Renal cortex interstitium (tissue), 15 donors: ENCODE measurements around the gene OR1E1. TPM values are rescaled to one million over a fixed set of nuclear protein-coding genes. Genes with fewer than 3 reads are reported as not detected.
"Not testable (repeated sequence)": the region's sequence is repeated elsewhere in the genome, so short reads cannot be mapped to it uniquely, and the experiment has no call there.

ENCODE experiments used
- DNase-seq, 11 donors: peaks; one replicate each; pipeline ENCODE4 v3.0.0-alpha.2; 2013; ENCODE audit warnings: low read depth in 9 of 11, low spot score in 4 of 11; ENCODE audit errors: extremely low read depth in 1 of 11
- long read RNA-seq, 16 experiments: transcript quantifications; one replicate each; lab custom pipeline, GENCODE V29; 2026
- polyA plus RNA-seq, 3 donors: library from polyadenylated mRNA; unstranded; fragments of 120-200 nt; gene quantifications; one replicate each; pipeline ENCODE4 v1.2.1, GENCODE V29; 2013; ENCODE audit not compliant: insufficient read length in 3 of 3

The OR1E1 gene
- polyA plus RNA-seq = under 1 TPM in 1 of 3 donors, not detected in 2; 0.07 TPM
- long read RNA-seq, donor 1 = 0 reads
- long read RNA-seq, donor 2 = 0 reads
- long read RNA-seq, donor 3 = 0 reads
- long read RNA-seq, donor 4 = 0 reads
- long read RNA-seq, donor 5 = 0 reads
- long read RNA-seq, donor 6 = 0 reads
- long read RNA-seq, donor 7 = 0 reads
- long read RNA-seq, donor 8 = 0 reads
- long read RNA-seq, donor 9 = 0 reads
- long read RNA-seq, donor 10 = 0 reads
- long read RNA-seq, donor 11 = 0 reads
- long read RNA-seq, donor 12 = 0 reads
- long read RNA-seq, donor 13 = 0 reads
- long read RNA-seq, donor 14 = 0 reads
- long read RNA-seq, donor 15 = 0 reads
- long read RNA-seq, donor 16 = 0 reads

- DNase-seq = no peak
Measured at GRCh38 chr17:3398310-3398709, at the start of gene OR1E1. OR1E1 (minus strand) TSS chr17:3398410; CDS start chr17:3398410, 0 bp downstream.

GRCh38 chr17:3447625-3448024 is 49.4 kb upstream of the OR1E1 start:
- DNase-seq = no peak

- DNase-seq = no peak
Measured at GRCh38 chr17:3440451-3440850, 42.2 kb upstream of the OR1E1 start.

- no peak for DNase-seq
Measured at GRCh38 chr17:3438368-3438767, 40.2 kb upstream of the OR1E1 start.

- DNase-seq = no peak
Measured at GRCh38 chr17:3433741-3434140, 35.5 kb upstream of the OR1E1 start, which contains the start of gene OR1E2. OR1E2 (minus strand) TSS chr17:3433841; CDS start chr17:3433841, 0 bp downstream.

GRCh38 chr17:3433215-3433614 is 35.0 kb upstream of the OR1E1 start:
- DNase-seq = peak in 2 of 11 donors; percentile 4

GRCh38 chr17:3418222-3418621 is 20.0 kb upstream of the OR1E1 start:
- no peak for DNase-seq

GRCh38 chr17:3415610-3416009 is 17.4 kb upstream of the OR1E1 start:
- DNase-seq = peak in 2 of 11 donors; percentile 2 to 8

- not testable (repeated sequence) for DNase-seq
Measured at GRCh38 chr17:3412216-3412615, 14.0 kb upstream of the OR1E1 start.

GRCh38 chr17:3411070-3411469 is 12.9 kb upstream of the OR1E1 start, which contains the start of gene OR3A3:
OR3A3 (plus strand) TSS chr17:3411370.
- DNase-seq = no peak

GRCh38 chr17:3403856-3404255 is 5.6 kb upstream of the OR1E1 start:
- not testable (repeated sequence) for DNase-seq

GRCh38 chr17:3401786-3402185 is 3.6 kb upstream of the OR1E1 start:
- DNase-seq = no peak

GRCh38 chr17:3400055-3400454 is 1.8 kb upstream of the OR1E1 start:
- DNase-seq = no peak

GRCh38 chr17:3397801-3398200 is 409 bp downstream of the OR1E1 start:
- peak in 1 of 11 donors; percentile 15 for DNase-seq

GRCh38 chr17:3389791-3390190 is 8.4 kb downstream of the OR1E1 start:
- DNase-seq = no peak

- peak in 1 of 11 donors; percentile 22 for DNase-seq
Measured at GRCh38 chr17:3385869-3386816, 12.1 kb downstream of the OR1E1 start, which contains the start of gene OR3A2. OR3A2 (minus strand) TSS chr17:3386308.

- DNase-seq = no peak
Measured at GRCh38 chr17:3381957-3382356, 16.3 kb downstream of the OR1E1 start.

- DNase-seq = no peak
Measured at GRCh38 chr17:3378321-3378720, 19.9 kb downstream of the OR1E1 start.

GRCh38 chr17:3371167-3371566 is 27.0 kb downstream of the OR1E1 start:
- not testable (repeated sequence) for DNase-seq
